ENCODE data around the gene STEAP3. TPM values are rescaled to one million over a fixed set of nuclear protein-coding genes. Genes with fewer than 3 reads are reported as not detected.

Gene STEAP3
- total and polyA plus RNA-seq, 4 donors: 1.9 to 20.3 (median 6.3) TPM

- ATAC-seq (ENCODE audit: low FRiP score) (no peak), DNase-seq (peak in 1 of 2 donors; percentile 61)
- 17 to 24% methylated on average over 2 of the region's 2 CpGs for WGBS, 2 donors
- intact Hi-C loops (cut with DNase I): no loop called here
- H3K36me3 ChIP-seq (ENCODE audit: control insufficient read depth in 1 of 2, insufficient read depth in 2 of 2, low read length in 1 of 2): no peaks in the 10 kb centered on the region
- H3K4me3 ChIP-seq (ENCODE audit: low read length in 2 of 2): no peak overlapping the region
- H3K27ac ChIP-seq (ENCODE audit: low read depth in 1 of 2, low read length in 2 of 2): no peak overlapping the region
- peaks cover 0 to 1% of the 10 kb centered on the region in 2 donors for H3K4me1 ChIP-seq (ENCODE audit: control insufficient read depth in 1 of 2, insufficient read depth in 2 of 2, low read length in 2 of 2)
- H3K27me3 ChIP-seq (ENCODE audit: control insufficient read depth in 1 of 2, insufficient read depth in 2 of 2, low read length in 1 of 2): no peaks in the 10 kb centered on the region
- H3K9me3 ChIP-seq (ENCODE audit: control insufficient read depth, low read length): no peaks in the 10 kb centered on the region
Measured at GRCh38 chr2:119179202-119179601, 44.4 kb upstream of the STEAP3 start.

- Histone ChIP-seq H3K9me3 (ENCODE audit: control insufficient read depth, low read length) (no peaks in the 10 kb centered on the region), H3K36me3 (ENCODE audit: control insufficient read depth in 1 of 2, insufficient read depth in 2 of 2, low read length in 1 of 2) (no peaks in the 10 kb centered on the region), H3K4me3 (ENCODE audit: low read length in 2 of 2) (no peak overlapping the region), H3K27me3 (ENCODE audit: control insufficient read depth in 1 of 2, insufficient read depth in 2 of 2, low read length in 1 of 2) (no peaks in the 10 kb centered on the region), H3K27ac (ENCODE audit: low read depth in 1 of 2, low read length in 2 of 2) (no peak overlapping the region), H3K4me1 (ENCODE audit: control insufficient read depth in 1 of 2, insufficient read depth in 2 of 2, low read length in 2 of 2) (peaks cover 0 to 1% of the 10 kb centered on the region in 2 donors)
- no peak for ATAC-seq (ENCODE audit: low FRiP score)
- no peak for DNase-seq
- WGBS, 2 donors: 89 to 90% methylated on average over 7 of the region's 7 CpGs
- intact Hi-C loops (cut with DNase I): no loop called here
Measured at GRCh38 chr2:119179991-119180390, 43.6 kb upstream of the STEAP3 start.

- Histone ChIP-seq H3K4me3 (ENCODE audit: low read length in 2 of 2) (no peak overlapping the region), H3K9me3 (ENCODE audit: control insufficient read depth, low read length) (no peaks in the 10 kb centered on the region), H3K27me3 (ENCODE audit: control insufficient read depth in 1 of 2, insufficient read depth in 2 of 2, low read length in 1 of 2) (no peaks in the 10 kb centered on the region), H3K27ac (ENCODE audit: low read depth in 1 of 2, low read length in 2 of 2) (no peak overlapping the region), H3K4me1 (ENCODE audit: control insufficient read depth in 1 of 2, insufficient read depth in 2 of 2, low read length in 2 of 2) (peaks cover 0 to 1% of the 10 kb centered on the region in 2 donors), H3K36me3 (ENCODE audit: control insufficient read depth in 1 of 2, insufficient read depth in 2 of 2, low read length in 1 of 2) (no peaks in the 10 kb centered on the region)
- no peak for DNase-seq
- ATAC-seq (ENCODE audit: low FRiP score): no peak
- intact Hi-C loops (cut with DNase I): no loop called here
- WGBS, 2 donors: 79 to 87% methylated on average over 5 of the region's 5 CpGs
Measured at GRCh38 chr2:119180892-119181291, 42.7 kb upstream of the STEAP3 start.

GRCh38 chr2:119181391-119181790 is 42.2 kb upstream of the STEAP3 start:
- no peaks in the 10 kb centered on the region for H3K9me3 ChIP-seq (ENCODE audit: control insufficient read depth, low read length)
- WGBS, 2 donors: 84 to 88% methylated on average over 10 of the region's 10 CpGs
- no peak overlapping the region for H3K27ac ChIP-seq (ENCODE audit: low read depth in 1 of 2, low read length in 2 of 2)
- H3K27me3 ChIP-seq (ENCODE audit: control insufficient read depth in 1 of 2, insufficient read depth in 2 of 2, low read length in 1 of 2): no peaks in the 10 kb centered on the region
- ATAC-seq (ENCODE audit: low FRiP score): no peak
- DNase-seq: no peak
- no peaks in the 10 kb centered on the region for H3K36me3 ChIP-seq (ENCODE audit: control insufficient read depth in 1 of 2, insufficient read depth in 2 of 2, low read length in 1 of 2)
- intact Hi-C loops (cut with DNase I): no loop called here
- peaks cover 0 to 1% of the 10 kb centered on the region in 2 donors for H3K4me1 ChIP-seq (ENCODE audit: control insufficient read depth in 1 of 2, insufficient read depth in 2 of 2, low read length in 2 of 2)
- H3K4me3 ChIP-seq (ENCODE audit: low read length in 2 of 2): no peak overlapping the region

- no peaks in the 10 kb centered on the region for H3K36me3 ChIP-seq (ENCODE audit: control insufficient read depth in 1 of 2, insufficient read depth in 2 of 2, low read length in 1 of 2)
- 85 to 86% methylated on average over 13 of the region's 13 CpGs for WGBS, 2 donors
- intact Hi-C loops (cut with DNase I): no loop called here
Measured at GRCh38 chr2:119181791-119182445, 41.7 kb upstream of the STEAP3 start.

GRCh38 chr2:119184512-119184911 is 39.1 kb upstream of the STEAP3 start:
- DNase-seq (no peak), ATAC-seq (ENCODE audit: low FRiP score) (no peak)
- H3K27ac ChIP-seq (ENCODE audit: low read depth in 1 of 2, low read length in 2 of 2): no peak overlapping the region
- H3K36me3 ChIP-seq (ENCODE audit: control insufficient read depth in 1 of 2, insufficient read depth in 2 of 2, low read length in 1 of 2): no peaks in the 10 kb centered on the region
- intact Hi-C loops (cut with DNase I): no loop called here
- H3K9me3 ChIP-seq (ENCODE audit: control insufficient read depth, low read length): no peaks in the 10 kb centered on the region
- no peak overlapping the region for H3K4me3 ChIP-seq (ENCODE audit: low read length in 2 of 2)
- WGBS, 2 donors: 82 to 84% methylated on average over 7 of the region's 7 CpGs
- H3K27me3 ChIP-seq (ENCODE audit: control insufficient read depth in 1 of 2, insufficient read depth in 2 of 2, low read length in 1 of 2): no peaks in the 10 kb centered on the region
- no peaks in the 10 kb centered on the region for H3K4me1 ChIP-seq (ENCODE audit: control insufficient read depth in 1 of 2, insufficient read depth in 2 of 2, low read length in 2 of 2)

More at GRCh38 chr2:119181791-119182445, 41.7 kb upstream of the STEAP3 start:
- H3K27ac ChIP-seq (ENCODE audit: low read depth in 1 of 2, low read length in 2 of 2): no peak overlapping the region
- no peaks in the 10 kb centered on the region for H3K9me3 ChIP-seq (ENCODE audit: control insufficient read depth, low read length)
- DNase-seq (no peak), ATAC-seq (ENCODE audit: low FRiP score) (no peak)
- no peak overlapping the region for H3K4me3 ChIP-seq (ENCODE audit: low read length in 2 of 2)
- H3K27me3 ChIP-seq (ENCODE audit: control insufficient read depth in 1 of 2, insufficient read depth in 2 of 2, low read length in 1 of 2): no peaks in the 10 kb centered on the region
- peaks cover 0 to 1% of the 10 kb centered on the region in 2 donors for H3K4me1 ChIP-seq (ENCODE audit: control insufficient read depth in 1 of 2, insufficient read depth in 2 of 2, low read length in 2 of 2)

- no peak overlapping the region for H3K27ac ChIP-seq (ENCODE audit: low read depth in 1 of 2, low read length in 2 of 2)
- no peak for ATAC-seq (ENCODE audit: low FRiP score)
- H3K36me3 ChIP-seq (ENCODE audit: control insufficient read depth in 1 of 2, insufficient read depth in 2 of 2, low read length in 1 of 2): no peaks in the 10 kb centered on the region
- H3K4me3 ChIP-seq (ENCODE audit: low read length in 2 of 2): no peak overlapping the region
- H3K27me3 ChIP-seq (ENCODE audit: control insufficient read depth in 1 of 2, insufficient read depth in 2 of 2, low read length in 1 of 2): no peaks in the 10 kb centered on the region
- no peaks in the 10 kb centered on the region for H3K9me3 ChIP-seq (ENCODE audit: control insufficient read depth, low read length)
- 44 to 49% methylated on average over 8 of the region's 8 CpGs for WGBS, 2 donors
- H3K4me1 ChIP-seq (ENCODE audit: control insufficient read depth in 1 of 2, insufficient read depth in 2 of 2, low read length in 2 of 2): no peaks in the 10 kb centered on the region
- no peak for DNase-seq
- intact Hi-C loops (cut with DNase I): no loop called here
Measured at GRCh38 chr2:119190321-119191111, 33.1 kb upstream of the STEAP3 start.

GRCh38 chr2:119192893-119193292 is 30.7 kb upstream of the STEAP3 start:
- H3K4me3 ChIP-seq (ENCODE audit: low read length in 2 of 2): no peak overlapping the region
- no peaks in the 10 kb centered on the region for H3K36me3 ChIP-seq (ENCODE audit: control insufficient read depth in 1 of 2, insufficient read depth in 2 of 2, low read length in 1 of 2)
- no peaks in the 10 kb centered on the region for H3K4me1 ChIP-seq (ENCODE audit: control insufficient read depth in 1 of 2, insufficient read depth in 2 of 2, low read length in 2 of 2)
- ATAC-seq (ENCODE audit: low FRiP score) (no peak), DNase-seq (no peak)
- H3K27me3 ChIP-seq (ENCODE audit: control insufficient read depth in 1 of 2, insufficient read depth in 2 of 2, low read length in 1 of 2): no peaks in the 10 kb centered on the region
- no peak overlapping the region for H3K27ac ChIP-seq (ENCODE audit: low read depth in 1 of 2, low read length in 2 of 2)
- 54 to 62% methylated on average over 6 of the region's 6 CpGs for WGBS, 2 donors
- intact Hi-C loops (cut with DNase I): no loop called here
- H3K9me3 ChIP-seq (ENCODE audit: control insufficient read depth, low read length): no peaks in the 10 kb centered on the region

- DNase-seq: no peak
- 81 to 85% methylated on average over 5 of the region's 5 CpGs for WGBS, 2 donors
- Histone ChIP-seq H3K4me1 (ENCODE audit: control insufficient read depth in 1 of 2, insufficient read depth in 2 of 2, low read length in 2 of 2) (no peaks in the 10 kb centered on the region), H3K27me3 (ENCODE audit: control insufficient read depth in 1 of 2, insufficient read depth in 2 of 2, low read length in 1 of 2) (no peaks in the 10 kb centered on the region), H3K36me3 (ENCODE audit: control insufficient read depth in 1 of 2, insufficient read depth in 2 of 2, low read length in 1 of 2) (no peaks in the 10 kb centered on the region), H3K4me3 (ENCODE audit: low read length in 2 of 2) (no peak overlapping the region), H3K27ac (ENCODE audit: low read depth in 1 of 2, low read length in 2 of 2) (no peak overlapping the region), H3K9me3 (ENCODE audit: control insufficient read depth, low read length) (no peaks in the 10 kb centered on the region)
- ATAC-seq (ENCODE audit: low FRiP score): no peak
- intact Hi-C loops (cut with DNase I): no loop called here
Measured at GRCh38 chr2:119195001-119195400, 28.6 kb upstream of the STEAP3 start.

Measured in aorta (tissue), 5 donors.